T-helper 2 cell (primary cell): ENCODE measurements around the gene RRP12.

Experiments
- DNase-seq, 5 experiments: peaks; one replicate each; pipeline versions ENCODE4 v3.0.0 to v3.0.0-alpha.2; 2012 to 2022

RRP12 gene

DNA sequence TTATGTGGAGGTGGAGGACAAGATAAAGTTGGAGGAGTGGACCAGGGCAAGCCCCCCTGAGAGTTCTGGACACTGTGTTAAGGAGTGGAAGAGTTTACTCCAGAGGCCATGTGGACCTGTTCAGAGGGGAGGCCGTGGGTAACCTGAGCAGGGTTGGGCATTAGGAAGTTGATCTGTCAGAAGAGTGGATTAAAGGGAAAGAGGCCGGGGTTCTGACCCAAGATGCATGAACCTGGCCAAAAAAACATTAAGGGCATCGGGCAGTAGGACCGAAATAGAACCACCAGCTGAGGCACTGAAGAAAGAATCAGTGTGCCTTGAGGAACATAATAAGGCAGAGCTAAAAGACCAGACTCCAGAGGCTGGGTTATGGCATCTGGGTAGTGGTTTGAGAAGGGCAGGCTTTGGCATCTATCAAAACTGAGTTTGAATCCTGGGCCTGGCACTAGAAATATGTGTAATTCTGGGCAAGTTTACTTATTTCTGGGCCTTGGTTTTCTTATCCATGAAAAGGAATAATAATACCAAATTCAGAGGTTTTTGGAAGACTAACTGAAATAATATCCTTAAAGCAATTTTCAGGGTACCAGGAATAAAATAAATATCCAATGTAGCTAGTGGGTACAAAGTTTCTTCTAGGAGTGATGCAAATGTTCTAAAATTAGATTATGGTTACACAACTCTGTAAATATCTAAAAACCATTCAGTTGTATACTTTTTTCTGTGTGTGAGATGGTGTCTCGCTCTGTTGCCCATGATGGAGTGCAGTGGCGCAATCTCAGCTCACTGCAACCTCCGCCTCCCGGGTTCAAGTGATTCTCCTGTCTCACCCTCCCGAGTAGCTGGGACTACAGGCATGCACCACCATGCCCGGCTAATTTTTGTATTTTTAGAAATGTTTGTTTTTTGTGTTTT, 93.0 kb downstream of the RRP12 start:
- DNase-seq = no peak

GRCh38 chr10:97307441-97307840, 93.7 kb downstream of the RRP12 start:
- no peak for DNase-seq
